ENCODE measurements around the gene PSMG2. TPM values are rescaled to one million over a fixed set of nuclear protein-coding genes. Genes with fewer than 3 reads are reported as not detected.
A peak's percentile ranks its signal among the peaks of the same experiment; 100 is the strongest.

The PSMG2 gene
- total and polyA plus RNA-seq, 9 donors: 51.9 to 114 (median 66.8) TPM

DNA sequence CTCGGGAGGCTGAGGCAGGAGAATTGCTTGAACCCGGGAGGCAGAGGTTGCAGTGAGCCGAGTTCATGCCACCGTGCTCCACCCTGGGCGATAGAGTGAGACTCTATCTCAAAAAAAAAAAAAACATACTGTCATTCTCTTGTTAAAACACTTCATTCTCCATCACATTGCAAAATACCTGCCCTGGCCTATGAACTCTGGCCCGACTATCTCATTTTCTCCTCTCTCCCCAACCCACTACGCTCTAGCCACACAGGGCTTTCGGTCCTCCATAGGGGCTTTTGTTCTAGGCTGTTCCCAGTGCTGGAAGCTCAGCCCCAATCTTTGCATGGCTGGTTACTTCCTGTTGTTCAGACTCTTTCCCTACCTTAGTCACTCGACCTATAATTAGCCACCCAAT lies 10.6 kb upstream of the PSMG2 start:
- Histone ChIP-seq H3K4me3 (no peak overlapping the region), H3K36me3 (no peaks in the 10 kb centered on the region), H3K9me3 (no peaks in the 10 kb centered on the region), H3K27ac (no peak overlapping the region), H3K27me3 (no peaks in the 10 kb centered on the region), H3K4me1 (ENCODE audit: insufficient read depth) (no peaks in the 10 kb centered on the region)
- DNase-seq: no peak
- 86 to 98% (median 94%) methylated on average over 9 of the region's 9 CpGs for WGBS, 3 donors
- intact Hi-C loops (cut with DNase I): no loop called here
- no peak for TF ChIP-seq POLR2A (IDR thresholded peaks at IDR 0.05)
- TF ChIP-seq, protein P1, sequence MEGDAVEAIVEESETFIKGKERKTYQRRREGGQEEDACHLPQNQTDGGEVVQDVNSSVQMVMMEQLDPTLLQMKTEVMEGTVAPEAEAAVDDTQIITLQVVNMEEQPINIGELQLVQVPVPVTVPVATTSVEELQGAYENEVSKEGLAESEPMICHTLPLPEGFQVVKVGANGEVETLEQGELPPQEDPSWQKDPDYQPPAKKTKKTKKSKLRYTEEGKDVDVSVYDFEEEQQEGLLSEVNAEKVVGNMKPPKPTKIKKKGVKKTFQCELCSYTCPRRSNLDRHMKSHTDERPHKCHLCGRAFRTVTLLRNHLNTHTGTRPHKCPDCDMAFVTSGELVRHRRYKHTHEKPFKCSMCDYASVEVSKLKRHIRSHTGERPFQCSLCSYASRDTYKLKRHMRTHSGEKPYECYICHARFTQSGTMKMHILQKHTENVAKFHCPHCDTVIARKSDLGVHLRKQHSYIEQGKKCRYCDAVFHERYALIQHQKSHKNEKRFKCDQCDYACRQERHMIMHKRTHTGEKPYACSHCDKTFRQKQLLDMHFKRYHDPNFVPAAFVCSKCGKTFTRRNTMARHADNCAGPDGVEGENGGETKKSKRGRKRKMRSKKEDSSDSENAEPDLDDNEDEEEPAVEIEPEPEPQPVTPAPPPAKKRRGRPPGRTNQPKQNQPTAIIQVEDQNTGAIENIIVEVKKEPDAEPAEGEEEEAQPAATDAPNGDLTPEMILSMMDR (IDR thresholded peaks at IDR 0.05): no peak
- no peak for TF ChIP-seq EP300 (IDR thresholded peaks at IDR 0.05)

DNA sequence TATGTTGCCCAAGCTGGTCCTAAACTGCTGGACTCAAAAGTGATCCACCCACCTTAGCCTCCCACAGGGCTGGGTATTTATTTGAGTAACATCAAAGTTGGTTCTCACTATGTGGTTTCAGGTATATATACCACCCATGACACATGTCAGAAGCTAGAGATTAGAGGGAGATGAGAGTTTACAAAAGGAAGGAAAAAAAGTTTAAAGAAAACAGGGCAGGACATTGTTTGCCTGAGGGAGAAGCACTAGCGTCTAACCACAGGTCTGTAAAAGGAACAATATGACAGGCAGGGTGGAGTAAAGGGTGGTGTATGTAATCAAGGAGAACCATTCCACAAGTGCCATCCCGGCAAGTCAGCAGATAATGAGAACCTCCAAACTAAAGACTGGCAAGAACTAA lies 8.8 kb upstream of the PSMG2 start:
- TF ChIP-seq POLR2A (IDR thresholded peaks at IDR 0.05) (no peak), EP300 (IDR thresholded peaks at IDR 0.05) (no peak)
- TF ChIP-seq, protein P1 (IDR thresholded peaks at IDR 0.05): no peak
- H3K27me3 ChIP-seq: no peaks in the 10 kb centered on the region
- DNase-seq: no peak
- no peaks in the 10 kb centered on the region for H3K9me3 ChIP-seq
- WGBS, 3 donors: 45 to 83% (median 80%) methylated on average over 2 of the region's 2 CpGs
- H3K4me1 ChIP-seq (ENCODE audit: insufficient read depth): no peaks in the 10 kb centered on the region
- intact Hi-C loops (cut with DNase I): no loop called here
- no peak overlapping the region for H3K27ac ChIP-seq
- no peaks in the 10 kb centered on the region for H3K36me3 ChIP-seq
- no peak overlapping the region for H3K4me3 ChIP-seq

DNA sequence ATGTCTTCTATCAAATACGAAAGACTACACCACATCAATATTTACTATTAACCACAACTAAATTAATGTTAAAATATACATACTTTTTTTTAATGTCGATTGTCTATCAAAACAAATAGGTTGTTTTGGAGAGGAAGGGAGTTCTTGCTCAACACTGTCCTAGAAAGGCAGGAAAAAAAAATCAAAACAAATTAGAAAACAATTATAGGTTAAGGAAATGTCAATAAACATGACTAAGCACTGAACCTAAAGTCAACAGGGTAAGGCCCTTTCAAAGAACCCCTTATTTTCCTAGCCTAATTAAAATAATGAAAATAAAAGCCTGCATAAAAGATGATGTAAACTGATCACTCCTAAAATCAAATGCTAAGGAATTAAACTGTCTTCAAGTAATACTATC lies 3.1 kb upstream of the PSMG2 start:
- Histone ChIP-seq H3K36me3 (no peaks in the 10 kb centered on the region), H3K4me3 (no peak overlapping the region), H3K27ac (no peak overlapping the region), H3K27me3 (no peaks in the 10 kb centered on the region), H3K4me1 (ENCODE audit: insufficient read depth) (peaks cover 8% of the 10 kb centered on the region), H3K9me3 (no peaks in the 10 kb centered on the region)
- DNase-seq: no peak
- 67 to 82% (median 78%) methylated on average over 2 of the region's 2 CpGs for WGBS, 3 donors
- intact Hi-C loops (cut with DNase I): no loop called here
- TF ChIP-seq EP300 (IDR thresholded peaks at IDR 0.05): no peak
- TF ChIP-seq, protein P1 (IDR thresholded peaks at IDR 0.05): no peak
- TF ChIP-seq POLR2A (IDR thresholded peaks at IDR 0.05): no peak

DNA sequence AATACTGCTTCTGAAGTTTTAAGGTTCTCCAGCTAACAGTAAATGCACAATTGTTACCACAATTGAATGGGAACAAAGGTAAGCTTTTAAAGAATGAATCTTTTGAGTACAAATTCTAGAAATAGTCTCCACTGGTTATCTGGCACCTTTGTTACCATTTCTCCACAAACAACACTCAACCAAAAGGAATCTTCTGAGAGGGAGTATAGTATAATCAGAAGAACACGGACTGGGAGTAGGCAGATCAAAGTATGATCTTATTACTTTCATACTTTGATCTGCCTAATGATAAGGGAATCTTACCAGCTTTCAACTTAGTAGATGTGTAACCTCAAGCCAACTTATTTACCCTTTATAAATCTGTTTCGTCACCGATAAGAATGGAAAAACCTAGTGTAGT lies 1.7 kb upstream of the PSMG2 start:
- no peak overlapping the region for H3K27ac ChIP-seq
- peak overlapping the region; percentile 87 for H3K4me3 ChIP-seq
- intact Hi-C loops (cut with DNase I): no loop called here
- H3K9me3 ChIP-seq: no peaks in the 10 kb centered on the region
- TF ChIP-seq, protein P1 (IDR thresholded peaks at IDR 0.05): no peak
- no peak for TF ChIP-seq POLR2A (IDR thresholded peaks at IDR 0.05)
- no peak for TF ChIP-seq EP300 (IDR thresholded peaks at IDR 0.05)
- no peaks in the 10 kb centered on the region for H3K27me3 ChIP-seq
- H3K36me3 ChIP-seq: no peaks in the 10 kb centered on the region
- WGBS, 3 donors: 70 to 78% (median 72%) methylated on average over 3 of the region's 3 CpGs
- peaks cover 8% of the 10 kb centered on the region for H3K4me1 ChIP-seq (ENCODE audit: insufficient read depth)
- no peak for DNase-seq

All from ovary (tissue), 9 donors.